HUES64 (cell line): ENCODE results near the gene ODAD3.
A peak's percentile ranks its signal among the peaks of the same experiment; 100 is the strongest.

Experiments
- H3K27ac ChIP-seq: 2 replicates; pipeline ENCODE4 v1.7.0; 2013; ENCODE audit warnings: low read depth, low read length, inconsistent platforms
- H3K27me3 ChIP-seq: 2 replicates; pipeline ENCODE4 v1.6.1; 2013; ENCODE audit warnings: mild to moderate bottlenecking, low read length; ENCODE audit not compliant: insufficient read depth
- H3K36me3 ChIP-seq: 2 replicates; pipeline ENCODE4 v1.6.1; 2013; ENCODE audit warnings: mild to moderate bottlenecking, low read length; ENCODE audit not compliant: insufficient read depth
- H3K4me1 ChIP-seq: 2 replicates; pipeline ENCODE4 v1.6.1; 2013; ENCODE audit warnings: mild to moderate bottlenecking, low read length, moderate library complexity; ENCODE audit not compliant: insufficient read depth
- H3K4me3 ChIP-seq: 2 replicates; pipeline ENCODE4 v1.5.1; 2013; ENCODE audit warnings: mild to moderate bottlenecking, low read length, moderate library complexity
- H3K9ac ChIP-seq: 2 replicates; pipeline ENCODE4 v1.6.1; 2013; ENCODE audit warnings: mild to moderate bottlenecking, low read depth, low read length
- H3K9me3 ChIP-seq: 2 replicates; pipeline ENCODE4 v1.6.1; 2013; ENCODE audit warnings: low read depth, low read length; ENCODE audit not compliant: insufficient read depth
- WGBS: fragments of 150-250, 120-280 bp; methylation state at CpG from one replicate; pipeline ENCODE4 v1.1.7; 2013; ENCODE audit warnings: missing lambda C conversion rate; 5-methylcytosine and 5-hydroxymethylcytosine counted together

ODAD3 gene

GRCh38 chr19:11397089-11397610 is 37.8 kb downstream of the ODAD3 start:
- Histone ChIP-seq H3K36me3 (peaks cover 25% of the 10 kb centered on the region; the same call in 1 of the 2 replicates), H3K4me1 (no peaks in the 10 kb centered on the region), H3K27ac (no peak overlapping the region), H3K27me3 (no peaks in the 10 kb centered on the region), H3K9me3 (no peaks in the 10 kb centered on the region), H3K9ac (no peak overlapping the region), H3K4me3 (no peak overlapping the region)
- WGBS, result 93% methylated on average over 22 of the region's 22 CpGs

GRCh38 chr19:11390933-11391680 is 43.8 kb downstream of the ODAD3 start:
- 82% methylated on average over 3 of the region's 4 CpGs for WGBS

GRCh38 chr19:11390359-11390758 is 44.6 kb downstream of the ODAD3 start:
- no peaks in the 10 kb centered on the region for H3K9me3 ChIP-seq
- H3K36me3 ChIP-seq, result peaks cover 5% of the 10 kb centered on the region; the same call in 1 of the 2 replicates
- H3K27ac ChIP-seq, result no peak overlapping the region
- no peak overlapping the region for H3K9ac ChIP-seq
- no peaks in the 10 kb centered on the region for H3K4me1 ChIP-seq
- H3K4me3 ChIP-seq, result no peak overlapping the region
- 80% methylated on average over 2 of the region's 2 CpGs for WGBS
- H3K27me3 ChIP-seq, result no peaks in the 10 kb centered on the region

More at GRCh38 chr19:11390933-11391680, 43.8 kb downstream of the ODAD3 start:
- Histone ChIP-seq H3K9ac (no peak overlapping the region), H3K9me3 (no peaks in the 10 kb centered on the region), H3K27me3 (no peaks in the 10 kb centered on the region), H3K4me1 (no peaks in the 10 kb centered on the region), H3K4me3 (no peak overlapping the region), H3K36me3 (peaks cover 5% of the 10 kb centered on the region; the same call in 1 of the 2 replicates), H3K27ac (no peak overlapping the region)

- Histone ChIP-seq H3K4me1 (peaks cover 4% of the 10 kb centered on the region; the same call in 1 of the 2 replicates), H3K36me3 (no peaks in the 10 kb centered on the region), H3K9me3 (no peaks in the 10 kb centered on the region), H3K27me3 (peaks cover 13% of the 10 kb centered on the region; the same call in 1 of the 2 replicates), H3K4me3 (no peak overlapping the region), H3K27ac (no peak overlapping the region), H3K9ac (no peak overlapping the region)
- WGBS, result 90% methylated on average over 19 of the region's 19 CpGs
These were observed 47.5 kb downstream of the ODAD3 start for GRCh38 chr19:11387162-11388034.

GRCh38 chr19:11384778-11385129 is 50.2 kb downstream of the ODAD3 start:
- 91% methylated on average over 5 of the region's 5 CpGs for WGBS
- Histone ChIP-seq H3K4me3 (no peak overlapping the region), H3K9me3 (no peaks in the 10 kb centered on the region), H3K36me3 (no peaks in the 10 kb centered on the region), H3K4me1 (peaks cover 4% of the 10 kb centered on the region; the same call in 1 of the 2 replicates), H3K27me3 (peaks cover 13% of the 10 kb centered on the region; the same call in 1 of the 2 replicates), H3K9ac (no peak overlapping the region), H3K27ac (no peak overlapping the region)

GRCh38 chr19:11383706-11384048 is 51.2 kb downstream of the ODAD3 start:
- Histone ChIP-seq H3K27me3 (peaks cover 13% of the 10 kb centered on the region; the same call in 1 of the 2 replicates), H3K9me3 (no peaks in the 10 kb centered on the region), H3K4me1 (peaks cover 4% of the 10 kb centered on the region; the same call in 1 of the 2 replicates), H3K9ac (no peak overlapping the region), H3K27ac (no peak overlapping the region), H3K36me3 (no peaks in the 10 kb centered on the region), H3K4me3 (peak overlapping the region; percentile 63)
- WGBS, result under 1% methylated on average over 9 of the region's 9 CpGs

- Histone ChIP-seq H3K9me3 (no peaks in the 10 kb centered on the region), H3K27ac (no peak overlapping the region), H3K4me3 (peak overlapping the region; percentile 63), H3K36me3 (no peaks in the 10 kb centered on the region), H3K4me1 (peaks cover 4% of the 10 kb centered on the region; the same call in 1 of the 2 replicates), H3K27me3 (peaks cover 13% of the 10 kb centered on the region; the same call in 1 of the 2 replicates), H3K9ac (no peak overlapping the region)
- WGBS, result under 1% methylated on average over 60 of the region's 65 CpGs
These were observed 51.8 kb downstream of the ODAD3 start for GRCh38 chr19:11382898-11383705.

- H3K4me1 ChIP-seq, result peaks cover 4% of the 10 kb centered on the region; the same call in 1 of the 2 replicates
These were observed 54.0 kb downstream of the ODAD3 start for GRCh38 chr19:11380653-11381537.

GRCh38 chr19:11379857-11380350 is 55.0 kb downstream of the ODAD3 start:
- no peaks in the 10 kb centered on the region for H3K9me3 ChIP-seq
- H3K36me3 ChIP-seq, result no peaks in the 10 kb centered on the region
- H3K27ac ChIP-seq, result no peak overlapping the region
- WGBS, result 93% methylated on average over 7 of the region's 7 CpGs
- peaks cover 13% of the 10 kb centered on the region; the same call in 1 of the 2 replicates for H3K27me3 ChIP-seq
- peaks cover 4% of the 10 kb centered on the region; the same call in 1 of the 2 replicates for H3K4me1 ChIP-seq
- H3K9ac ChIP-seq, result 0 out of 2 replicates have a peak overlapping the region, but pooled peaks have one; percentile 66
- H3K4me3 ChIP-seq, result peak overlapping the region; percentile 79

More at GRCh38 chr19:11380653-11381537, 54.0 kb downstream of the ODAD3 start:
- Histone ChIP-seq H3K9ac (peak overlapping the region; percentile 66), H3K4me3 (peak overlapping the region; percentile 79), H3K27ac (peak overlapping the region; percentile 86), H3K36me3 (no peaks in the 10 kb centered on the region), H3K9me3 (no peaks in the 10 kb centered on the region), H3K27me3 (peaks cover 13% of the 10 kb centered on the region; the same call in 1 of the 2 replicates)
- WGBS, result 2% methylated on average over 54 of the region's 54 CpGs
